ENCODE data around the gene RNF212B.

RNF212B gene

GRCh38 chr14:23307687-23308644 lies 70.2 kb downstream of the RNF212B start:
- H3K4me3 ChIP-seq (ENCODE audit: low read depth, low read length): peak overlapping the region; percentile 95
- no peak for DNase-seq (ENCODE audit: low read depth)

GRCh38 chr14:23308721-23309445 lies 71.1 kb downstream of the RNF212B start:
- H3K4me3 ChIP-seq (ENCODE audit: low read depth, low read length): peak overlapping the region; percentile 95
- DNase-seq (ENCODE audit: low read depth): no peak

- DNase-seq (ENCODE audit: low read depth): no peak
- no peak overlapping the region for H3K4me3 ChIP-seq (ENCODE audit: low read depth, low read length)
These were observed 72.8 kb downstream of the RNF212B start for GRCh38 chr14:23310546-23310945.

GRCh38 chr14:23316300-23316699 lies 78.6 kb downstream of the RNF212B start:
- DNase-seq (ENCODE audit: low read depth): no peak
- H3K4me3 ChIP-seq (ENCODE audit: low read depth, low read length): no peak overlapping the region

GRCh38 chr14:23319746-23320583 lies 82.2 kb downstream of the RNF212B start:
- DNase-seq (ENCODE audit: low read depth): no peak
- H3K4me3 ChIP-seq (ENCODE audit: low read depth, low read length): peak overlapping the region; percentile 44

GRCh38 chr14:23320584-23321571 lies 83.1 kb downstream of the RNF212B start, which contains the start of gene PABPN1:
TSS of gene PABPN1 (plus strand) at chr14:23321457. CDS start at chr14:23321470, 13 bp downstream.
- peak within 1 kb of the TSS; percentile 85 for H3K4me3 ChIP-seq (ENCODE audit: low read depth, low read length)
- peak; percentile 99 for DNase-seq (ENCODE audit: low read depth)

GRCh38 chr14:23321572-23322547 lies 84.1 kb downstream of the RNF212B start:
- DNase-seq (ENCODE audit: low read depth): no peak
- peak overlapping the region; percentile 85 for H3K4me3 ChIP-seq (ENCODE audit: low read depth, low read length)
